ENCODE data around the gene SNX17.
A peak's percentile ranks its signal among the peaks of the same experiment; 100 is the strongest.

SNX17 gene

DNA sequence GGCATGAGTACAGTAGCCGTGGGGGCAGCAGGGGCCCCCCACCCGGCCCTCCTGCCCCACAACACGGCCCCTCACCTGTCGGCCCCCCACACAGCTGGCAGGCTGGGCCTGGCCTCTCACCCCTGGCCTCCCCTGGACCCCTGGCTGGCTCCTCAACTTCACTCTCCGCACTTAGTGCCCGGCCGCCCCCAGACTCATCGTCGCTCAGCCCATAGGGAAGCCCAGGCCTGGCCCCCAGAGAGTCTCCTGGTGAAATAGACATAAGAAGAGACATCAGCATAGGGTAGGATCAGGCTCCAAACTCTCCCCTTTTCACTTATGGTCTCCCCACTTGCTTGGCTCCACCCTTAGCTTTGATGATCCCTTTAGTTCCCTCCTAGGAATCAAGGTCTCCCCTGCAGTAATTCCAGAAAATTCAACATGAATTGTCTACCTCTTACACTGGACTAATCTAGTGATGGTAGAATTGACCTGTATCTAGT lies 8.4 kb downstream of the SNX17 start:
- Histone ChIP-seq H3K4me1 (ENCODE audit: control insufficient read depth in 1 of 2, insufficient read depth in 2 of 2, low read length in 2 of 2) (peaks cover 21 to 25% of the 10 kb centered on the region in 2 donors), H3K27ac (ENCODE audit: low read depth, low read length) (no peak overlapping the region), H3K36me3 (ENCODE audit: control insufficient read depth in 1 of 2, insufficient read depth in 2 of 2, low read length in 2 of 2) (peaks cover 49 to 70% of the 10 kb centered on the region in 2 donors), H3K9me3 (ENCODE audit: control insufficient read depth in 1 of 2, low read length in 2 of 2) (no peaks in the 10 kb centered on the region), H3K4me3 (ENCODE audit: low read depth in 1 of 2, low read length in 2 of 2) (peak overlapping the region in 1 of 2 donors; percentile 85), H3K9ac (ENCODE audit: low read depth in 1 of 2, low read length in 2 of 2) (peak overlapping the region in 1 of 2 donors; percentile 94), H3K27me3 (ENCODE audit: control insufficient read depth in 1 of 2, insufficient read depth in 2 of 2, low read length in 2 of 2) (no peaks in the 10 kb centered on the region)

DNA sequence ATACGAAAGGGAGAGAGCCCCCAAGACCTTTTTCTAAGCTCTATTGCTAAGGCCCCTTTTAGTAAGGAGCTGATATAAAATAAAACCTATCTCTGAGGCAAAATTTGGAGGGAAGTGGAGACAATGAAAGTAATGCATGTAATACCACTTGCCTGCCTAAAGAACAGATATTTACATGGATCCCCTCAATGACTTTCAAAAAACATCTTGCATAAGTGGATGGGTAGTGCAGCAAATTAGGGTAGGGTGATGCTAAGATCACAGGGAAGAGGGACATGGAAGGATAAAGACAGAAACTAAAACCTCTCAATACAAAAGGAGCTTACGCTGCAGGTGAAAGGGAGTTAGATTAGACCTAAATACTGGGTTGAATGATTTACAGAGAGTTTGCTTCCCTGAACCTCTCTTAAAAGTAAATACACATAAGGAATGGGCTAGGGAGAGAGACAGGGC lies 9.0 kb downstream of the SNX17 start:
- Histone ChIP-seq H3K27ac (ENCODE audit: low read depth, low read length) (peak overlapping the region; percentile 91), H3K9ac (ENCODE audit: low read depth in 1 of 2, low read length in 2 of 2) (peak overlapping the region; percentile 80 to 94)

DNA sequence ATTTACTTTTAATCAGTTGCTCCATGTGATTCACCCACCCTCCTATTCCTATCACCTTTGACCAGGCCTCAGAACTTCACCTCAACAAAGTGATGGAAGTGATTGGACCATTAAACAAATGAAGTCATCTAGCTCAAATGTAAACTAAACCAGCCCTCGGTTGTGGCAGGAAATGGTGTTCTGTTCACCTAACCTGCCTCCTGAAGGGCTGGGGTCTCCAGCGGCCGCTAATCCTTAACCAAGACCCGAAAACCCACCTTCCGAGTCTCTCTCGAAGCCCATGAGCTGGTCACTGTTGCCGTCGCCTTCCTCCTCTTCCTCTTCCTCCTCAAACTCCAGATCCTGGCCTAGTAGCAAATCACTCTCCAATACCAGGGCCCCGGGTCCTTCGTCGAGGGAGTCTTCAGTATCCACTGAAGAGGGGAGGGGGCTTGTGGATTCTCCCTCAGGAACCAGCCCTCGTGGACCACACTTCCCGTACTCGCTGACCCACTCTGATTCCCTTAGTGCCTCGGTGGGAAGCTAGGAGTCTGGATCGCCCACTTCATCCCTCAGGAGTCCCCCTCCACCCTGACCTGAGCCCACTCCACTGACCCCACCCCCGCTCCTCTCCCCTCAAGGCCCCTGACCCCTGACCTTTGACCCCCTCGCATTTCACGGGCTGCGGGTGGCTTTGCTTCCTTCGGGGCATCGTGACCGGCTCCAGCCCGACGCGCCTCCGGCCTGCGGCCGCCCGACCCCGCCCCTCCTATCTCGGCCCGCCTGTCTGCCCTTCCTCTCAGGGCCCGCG lies 9.6 kb downstream of the SNX17 start:
- Histone ChIP-seq H3K4me1 (ENCODE audit: control insufficient read depth in 1 of 2, insufficient read depth in 2 of 2, low read length in 2 of 2) (peaks cover 21 to 25% of the 10 kb centered on the region in 2 donors), H3K36me3 (ENCODE audit: control insufficient read depth in 1 of 2, insufficient read depth in 2 of 2, low read length in 2 of 2) (peaks cover 50 to 72% of the 10 kb centered on the region in 2 donors)

More for the DNA sequence above, 9.0 kb downstream of the SNX17 start:
- H3K4me3 ChIP-seq (ENCODE audit: low read depth in 1 of 2, low read length in 2 of 2) = peak overlapping the region; percentile 85 to 92
- H3K4me1 ChIP-seq (ENCODE audit: control insufficient read depth in 1 of 2, insufficient read depth in 2 of 2, low read length in 2 of 2) = peaks cover 21 to 25% of the 10 kb centered on the region in 2 donors
- no peaks in the 10 kb centered on the region for H3K27me3 ChIP-seq (ENCODE audit: control insufficient read depth in 1 of 2, insufficient read depth in 2 of 2, low read length in 2 of 2)
- no peaks in the 10 kb centered on the region for H3K9me3 ChIP-seq (ENCODE audit: control insufficient read depth in 1 of 2, low read length in 2 of 2)
- peaks cover 50 to 72% of the 10 kb centered on the region in 2 donors for H3K36me3 ChIP-seq (ENCODE audit: control insufficient read depth in 1 of 2, insufficient read depth in 2 of 2, low read length in 2 of 2)

DNA sequence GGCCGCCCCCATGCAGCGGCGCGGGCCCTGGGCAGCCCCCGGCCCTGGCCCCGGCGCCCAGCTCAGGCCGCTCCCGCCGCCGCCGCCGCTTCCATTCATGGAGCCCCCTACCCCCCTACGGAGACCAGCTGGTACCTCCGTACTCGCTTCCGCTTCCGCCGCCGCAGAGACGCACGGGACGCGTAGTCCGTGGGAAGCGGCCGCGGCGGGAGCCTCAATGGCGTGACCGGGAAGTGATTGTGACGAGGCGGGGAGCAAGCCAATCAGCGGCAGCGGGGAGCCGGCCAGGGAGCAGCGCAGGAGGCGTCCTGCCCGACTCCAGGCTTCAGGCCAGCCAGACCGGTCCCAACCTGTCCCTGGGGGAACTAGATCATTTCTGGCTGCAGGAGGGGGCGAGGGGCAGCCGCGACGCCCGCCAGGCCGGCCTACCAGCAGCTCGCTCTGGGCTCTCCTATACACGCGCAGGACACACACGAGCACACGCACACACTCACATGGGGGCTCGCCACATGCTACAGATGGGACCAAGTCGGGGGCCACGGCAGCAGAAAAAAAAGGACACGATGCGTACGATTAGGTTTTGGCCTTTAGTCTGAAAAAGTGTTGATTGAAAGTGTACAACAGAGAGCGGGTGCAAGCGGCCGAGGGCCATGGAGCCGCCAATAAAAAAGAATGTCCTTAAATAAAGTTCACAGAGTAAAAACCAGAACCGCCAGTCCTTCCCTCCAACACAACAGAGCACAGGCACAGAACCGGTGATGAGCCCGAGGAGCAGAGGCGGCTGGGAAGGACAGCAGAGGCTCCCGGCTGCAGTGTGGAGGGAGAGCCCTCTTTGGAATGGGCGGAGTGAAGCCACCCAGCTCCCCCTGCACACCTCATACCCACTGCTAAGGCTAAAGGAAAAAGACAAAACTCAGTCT lies 10.5 kb downstream of the SNX17 start, which contains the start of gene ZNF513:
Gene ZNF513, minus strand, starts transcription at position 109 of the 920 bp plus-strand sequence. CDS start 208 bp downstream, outside the sequence.
- Histone ChIP-seq H3K9me3 (ENCODE audit: control insufficient read depth in 1 of 2, low read length in 2 of 2) (no peaks in the 10 kb centered on the region), H3K36me3 (ENCODE audit: control insufficient read depth in 1 of 2, insufficient read depth in 2 of 2, low read length in 2 of 2) (peaks cover 45 to 72% of the 10 kb centered on the region in 2 donors), H3K9ac (ENCODE audit: low read depth in 1 of 2, low read length in 2 of 2) (peak within 1 kb of the TSS; percentile 80 to 94), H3K27ac (ENCODE audit: low read depth, low read length) (peak within 1 kb of the TSS; percentile 91), H3K4me3 (ENCODE audit: low read depth in 1 of 2, low read length in 2 of 2) (peak within 1 kb of the TSS; percentile 85 to 92), H3K27me3 (ENCODE audit: control insufficient read depth in 1 of 2, insufficient read depth in 2 of 2, low read length in 2 of 2) (no peaks in the 10 kb centered on the region), H3K4me1 (ENCODE audit: control insufficient read depth in 1 of 2, insufficient read depth in 2 of 2, low read length in 2 of 2) (peaks cover 21 to 25% of the 10 kb centered on the region in 2 donors)

More for the DNA sequence above, 9.6 kb downstream of the SNX17 start:
- H3K9ac ChIP-seq (ENCODE audit: low read depth in 1 of 2, low read length in 2 of 2) = peak overlapping the region; percentile 80 to 94
- H3K27me3 ChIP-seq (ENCODE audit: control insufficient read depth in 1 of 2, insufficient read depth in 2 of 2, low read length in 2 of 2) = no peaks in the 10 kb centered on the region
- H3K9me3 ChIP-seq (ENCODE audit: control insufficient read depth in 1 of 2, low read length in 2 of 2) = no peaks in the 10 kb centered on the region
- H3K27ac ChIP-seq (ENCODE audit: low read depth, low read length) = peak overlapping the region; percentile 91
- H3K4me3 ChIP-seq (ENCODE audit: low read depth in 1 of 2, low read length in 2 of 2) = peak overlapping the region; percentile 85 to 92

DNA sequence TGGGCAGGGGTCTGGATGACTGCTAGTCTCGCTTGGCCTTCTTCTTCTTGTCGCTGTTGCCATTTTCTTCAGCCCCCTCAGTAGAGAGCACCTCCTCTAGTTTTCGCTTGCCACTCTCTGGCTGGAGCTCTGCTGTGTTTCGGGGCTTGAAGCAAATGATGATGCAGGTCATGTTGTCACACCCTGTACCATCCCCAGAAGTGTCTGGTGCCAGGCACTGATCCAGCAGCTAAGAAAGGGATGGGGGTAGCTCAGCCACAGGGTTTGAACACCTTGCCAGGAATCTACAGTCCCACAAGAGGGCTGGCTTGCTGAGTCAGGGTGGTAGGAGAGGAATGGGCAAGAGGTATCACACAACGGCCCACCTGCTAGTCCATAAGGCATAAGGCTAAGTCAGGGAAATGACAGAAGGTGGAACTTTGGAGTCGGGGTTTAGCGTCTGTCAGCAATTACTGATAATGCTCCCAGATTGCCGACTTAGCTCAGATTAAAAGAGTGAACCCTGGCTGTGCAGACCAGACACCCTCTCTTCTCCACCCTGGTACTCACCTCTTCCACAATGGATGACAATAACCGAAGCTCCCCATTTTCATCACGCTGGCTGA lies 11.3 kb downstream of the SNX17 start:
- Histone ChIP-seq H3K36me3 (ENCODE audit: control insufficient read depth in 1 of 2, insufficient read depth in 2 of 2, low read length in 2 of 2) (peaks cover 41 to 68% of the 10 kb centered on the region in 2 donors), H3K9ac (ENCODE audit: low read depth in 1 of 2, low read length in 2 of 2) (no peak overlapping the region), H3K27me3 (ENCODE audit: control insufficient read depth in 1 of 2, insufficient read depth in 2 of 2, low read length in 2 of 2) (no peaks in the 10 kb centered on the region), H3K4me3 (ENCODE audit: low read depth in 1 of 2, low read length in 2 of 2) (no peak overlapping the region), H3K27ac (ENCODE audit: low read depth, low read length) (no peak overlapping the region), H3K4me1 (ENCODE audit: control insufficient read depth in 1 of 2, insufficient read depth in 2 of 2, low read length in 2 of 2) (peaks cover 21 to 25% of the 10 kb centered on the region in 2 donors), H3K9me3 (ENCODE audit: control insufficient read depth in 1 of 2, low read length in 2 of 2) (no peaks in the 10 kb centered on the region)

DNA sequence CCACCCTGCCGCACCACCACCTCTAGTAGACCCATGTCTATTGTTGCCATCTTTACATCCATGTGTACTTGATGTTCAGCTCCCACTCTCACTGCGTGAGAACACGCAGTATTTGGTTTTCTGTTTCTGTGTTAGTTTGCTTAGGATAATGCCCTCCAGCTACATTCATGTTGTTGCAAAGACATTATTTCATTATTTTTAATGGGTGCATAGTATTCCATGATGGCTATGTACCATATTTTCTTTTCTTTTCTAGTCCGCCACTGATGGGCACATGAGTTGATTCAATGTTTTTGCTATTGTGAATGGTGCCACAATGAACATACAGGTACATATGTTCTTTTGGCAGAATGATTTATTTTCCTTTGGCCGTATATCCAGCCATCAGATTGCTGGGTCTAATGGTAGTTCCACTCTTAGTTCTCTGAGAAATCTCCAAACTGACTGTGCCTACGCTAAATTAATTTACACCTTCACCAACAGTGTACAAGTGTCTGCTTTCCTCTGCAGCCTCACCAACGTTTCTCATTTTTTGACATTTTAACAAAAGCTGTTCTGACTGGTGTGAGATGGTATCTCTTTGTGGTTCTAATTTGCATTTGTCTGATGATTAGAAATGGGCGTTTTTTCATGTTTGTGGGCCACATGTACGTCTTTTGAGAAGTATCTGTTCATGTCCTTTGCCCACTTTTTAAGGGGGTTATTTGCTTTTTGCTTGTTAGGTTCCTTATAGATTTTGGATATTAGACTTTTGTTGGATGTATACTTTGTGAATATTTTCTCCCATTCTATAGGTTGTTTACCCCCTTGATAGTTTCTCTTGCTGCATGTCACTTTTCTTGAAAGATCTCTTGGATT lies 20.6 kb downstream of the SNX17 start:
- no peak overlapping the region for H3K4me3 ChIP-seq (ENCODE audit: low read depth in 1 of 2, low read length in 2 of 2)

DNA sequence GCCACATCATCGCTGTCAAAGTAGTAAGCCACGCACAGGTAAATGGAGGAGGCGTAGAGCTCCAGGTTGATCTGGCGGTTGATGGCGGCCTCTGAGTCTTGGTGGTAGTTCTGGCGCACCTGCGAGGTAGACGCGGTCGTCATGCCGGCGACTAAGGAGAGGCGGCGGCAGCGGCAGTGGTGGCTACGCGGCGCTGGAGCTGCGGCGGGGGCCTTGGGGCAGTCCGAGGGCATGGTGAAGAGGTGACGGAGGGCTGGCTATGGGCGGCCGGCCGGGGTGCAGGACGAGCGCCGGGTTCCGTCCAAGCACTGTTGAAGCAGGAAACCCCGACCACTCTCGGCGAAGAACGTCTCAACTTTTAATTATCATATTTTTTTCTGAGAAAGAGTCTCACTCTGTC lies 22.8 kb downstream of the SNX17 start:
- H3K36me3 ChIP-seq (ENCODE audit: control insufficient read depth in 1 of 2, insufficient read depth in 2 of 2, low read length in 2 of 2) = peaks cover 0 to 9% of the 10 kb centered on the region in 2 donors
- no peaks in the 10 kb centered on the region for H3K4me1 ChIP-seq (ENCODE audit: control insufficient read depth in 1 of 2, insufficient read depth in 2 of 2, low read length in 2 of 2)
- no peak overlapping the region for H3K27ac ChIP-seq (ENCODE audit: low read depth, low read length)
- H3K9me3 ChIP-seq (ENCODE audit: control insufficient read depth in 1 of 2, low read length in 2 of 2) = no peaks in the 10 kb centered on the region
- H3K4me3 ChIP-seq (ENCODE audit: low read depth in 1 of 2, low read length in 2 of 2) = no peak overlapping the region
- no peaks in the 10 kb centered on the region for H3K27me3 ChIP-seq (ENCODE audit: control insufficient read depth in 1 of 2, insufficient read depth in 2 of 2, low read length in 2 of 2)
- no peak overlapping the region for H3K9ac ChIP-seq (ENCODE audit: low read depth in 1 of 2, low read length in 2 of 2)

More for the DNA sequence above, 20.6 kb downstream of the SNX17 start:
- peaks cover 2 to 11% of the 10 kb centered on the region in 2 donors for H3K36me3 ChIP-seq (ENCODE audit: control insufficient read depth in 1 of 2, insufficient read depth in 2 of 2, low read length in 2 of 2)
- no peaks in the 10 kb centered on the region for H3K27me3 ChIP-seq (ENCODE audit: control insufficient read depth in 1 of 2, insufficient read depth in 2 of 2, low read length in 2 of 2)
- H3K9me3 ChIP-seq (ENCODE audit: control insufficient read depth in 1 of 2, low read length in 2 of 2) = no peaks in the 10 kb centered on the region
- H3K9ac ChIP-seq (ENCODE audit: low read depth in 1 of 2, low read length in 2 of 2) = no peak overlapping the region
- no peaks in the 10 kb centered on the region for H3K4me1 ChIP-seq (ENCODE audit: control insufficient read depth in 1 of 2, insufficient read depth in 2 of 2, low read length in 2 of 2)
- no peak overlapping the region for H3K27ac ChIP-seq (ENCODE audit: low read depth, low read length)

DNA sequence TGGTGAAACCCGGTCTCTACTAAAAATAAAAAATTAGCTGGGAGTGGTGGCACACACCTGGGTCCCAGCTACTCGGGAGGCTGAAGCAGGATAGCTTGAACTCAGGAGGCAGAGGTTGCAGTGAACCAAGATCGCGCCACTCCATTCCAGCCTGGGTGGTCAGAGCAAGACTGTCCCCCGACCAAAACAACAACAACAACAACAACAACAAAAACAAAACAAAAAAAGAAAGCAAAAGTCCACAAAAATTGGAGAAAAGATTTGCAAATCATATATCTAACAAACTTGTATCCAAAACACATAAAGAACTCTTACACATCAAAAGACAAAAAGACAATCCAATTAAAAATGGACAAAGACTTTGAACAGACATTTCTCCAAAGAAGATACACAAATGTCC lies 28.5 kb downstream of the SNX17 start:
- H3K4me1 ChIP-seq (ENCODE audit: control insufficient read depth in 1 of 2, insufficient read depth in 2 of 2, low read length in 2 of 2) = no peaks in the 10 kb centered on the region
- H3K27me3 ChIP-seq (ENCODE audit: control insufficient read depth in 1 of 2, insufficient read depth in 2 of 2, low read length in 2 of 2) = no peaks in the 10 kb centered on the region
- no peak overlapping the region for H3K9ac ChIP-seq (ENCODE audit: low read depth in 1 of 2, low read length in 2 of 2)
- no peak overlapping the region for H3K4me3 ChIP-seq (ENCODE audit: low read depth in 1 of 2, low read length in 2 of 2)
- no peak overlapping the region for H3K27ac ChIP-seq (ENCODE audit: low read depth, low read length)
- no peaks in the 10 kb centered on the region for H3K9me3 ChIP-seq (ENCODE audit: control insufficient read depth in 1 of 2, low read length in 2 of 2)
- H3K36me3 ChIP-seq (ENCODE audit: control insufficient read depth in 1 of 2, insufficient read depth in 2 of 2, low read length in 2 of 2) = no peaks in the 10 kb centered on the region

All from duodenal mucosa (tissue), 2 donors.